Stomach (tissue), 9 donors: Measurements from ENCODE around the gene DPYD. TPM values are rescaled to one million over a fixed set of nuclear protein-coding genes. Genes with fewer than 3 reads are reported as not detected.
A peak's percentile ranks its signal among the peaks of the same experiment; 100 is the strongest.

Source experiments
- DNase-seq, 2 donors: peaks; one replicate each; pipeline versions ENCODE4 v3.0.0 to v3.0.0-alpha.2; 2013 to 2019
- H3K27ac ChIP-seq, 5 donors: fragments of 200-600 bp in 4 of 5; sonication (generic) in 4 of 5; one replicate each; pipeline ENCODE4 v1.5.1; 2013 to 2019; ENCODE audit warnings: mild to moderate bottlenecking in 1 of 5, moderate library complexity in 1 of 5
- H3K27me3 ChIP-seq, 3 donors: fragments of 200-600 bp; sonication (generic); one replicate each; pipeline ENCODE4 v1.5.1; 2017 to 2019; ENCODE audit warnings: mixed run types in 1 of 3
- H3K36me3 ChIP-seq, 4 donors: fragments of 200-600 bp; sonication (generic); 1 replicate in 3 of 4; 2 replicates in 1 of 4; pipeline ENCODE4 v1.5.1; 2016 to 2019
- H3K4me1 ChIP-seq, 4 donors: fragments of 200-600 bp; sonication (generic); one replicate each; pipeline ENCODE4 v1.5.1; 2016 to 2019
- H3K4me3 ChIP-seq, 4 donors: fragments of 200-600 bp; sonication (generic) in 3 of 4; one replicate each; pipeline ENCODE4 v1.5.1; 2016 to 2019; ENCODE audit warnings: mild to moderate bottlenecking in 1 of 4
- H3K9me3 ChIP-seq, 4 donors: fragments of 200-600 bp; sonication (generic); one replicate each; pipeline ENCODE4 v1.5.1; 2016 to 2019
- CTCF ChIP-seq, 7 experiments: fragments of 450-650 bp in 4 of 7; fragments of 200-600 bp in 3 of 7; sonication (generic) in 3 of 7; IDR thresholded peaks; one replicate each; pipeline ENCODE4 v1.5.1; 2016 to 2019; ENCODE audit warnings: antibody characterized with exemption in 7 of 7, control low read depth in 2 of 7, mild to moderate bottlenecking in 1 of 7
- EP300 ChIP-seq: sonication (generic); formaldehyde crosslinking; IDR thresholded peaks from one replicate; pipeline ENCODE4 v1.6.1; 2017; ENCODE audit warnings: antibody characterized with exemption
- POLR2A ChIP-seq, 4 donors: fragments of 450-650 bp; IDR thresholded peaks; one replicate each; pipeline ENCODE4 v1.6.1; 2016; ENCODE audit warnings: antibody characterized with exemption in 4 of 4, control low read depth in 2 of 4, mild to moderate bottlenecking in 1 of 4, moderate library complexity in 1 of 4
- POLR2AphosphoS5 ChIP-seq, 3 donors: sonication (generic); formaldehyde crosslinking; IDR thresholded peaks; one replicate each; pipeline ENCODE4 v1.6.1; 2016; ENCODE audit warnings: antibody characterized with exemption in 3 of 3
- WGBS, 5 donors: extraction: QIAGEN DNeasy Blood & Tissue Kit in 3 of 5; methylation state at CpG; one replicate each; pipeline versions ENCODE4 v1.1.5 to v1.1.7; 2013 to 2018; 5-methylcytosine and 5-hydroxymethylcytosine counted together
- intact Hi-C: fragments of 100-400 bp; cut with DNase I; formaldehyde crosslinking; loops from one replicate; pipeline ENCODE4 v1.15.1; 2023; ENCODE audit warnings: low total_unique reads
- polyA plus RNA-seq, 3 donors: library from polyadenylated mRNA; stranded (reverse); fragments of 200-250 nt; gene quantifications; one replicate each; pipeline ENCODE4 v1.2.3, GENCODE V29; 2013
- total RNA-seq, 5 donors: library from RNA; depleted of rRNA; stranded (reverse); fragments of >200 nt; gene quantifications; one replicate each; pipeline versions ENCODE4 v1.1.0 to v1.2.3, GENCODE V29; 2014 to 2016
- donor health status: healthy with polysubstance abuse.
- donor health status: Bipolar disorder and iron deficiency.
- donor health status: healthy.

The DPYD gene
- total and polyA plus RNA-seq, 8 donors: 7.5 to 58.2 (median 18.2) TPM

- Histone ChIP-seq H3K9me3 (peaks cover 0 to 5% (median 0%) of the 10 kb centered on the region in 4 donors), H3K4me1 (peaks cover 0 to 22% (median 9%) of the 10 kb centered on the region in 4 donors), H3K27ac (no peak overlapping the region), H3K36me3 (no peaks in the 10 kb centered on the region), H3K27me3 (no peaks in the 10 kb centered on the region), H3K4me3 (no peak overlapping the region)
- intact Hi-C loops: no loop called here
- WGBS, 5 donors: 32 to 49% (median 41%) methylated on average over 3 of the region's 3 CpGs
- TF ChIP-seq EP300 (no peak), POLR2A (IDR thresholded peaks at IDR 0.05) (no peak), POLR2AphosphoS5 (IDR thresholded peaks at IDR 0.05) (no peak), CTCF (IDR thresholded peaks at IDR 0.05) (no peak)
- peak in 1 of 2 donors; percentile 18 for DNase-seq
Measured at GRCh38 chr1:97270508-97271307, 650.1 kb downstream of the DPYD start.

GRCh38 chr1:97265630-97266029 lies 655.2 kb downstream of the DPYD start:
- DNase-seq: no peak
- Histone ChIP-seq H3K36me3 (no peaks in the 10 kb centered on the region), H3K4me1 (peaks cover 0 to under 1% (median 0%) of the 10 kb centered on the region in 4 donors), H3K27me3 (no peaks in the 10 kb centered on the region), H3K4me3 (no peak overlapping the region), H3K9me3 (peaks cover 0 to 5% (median 0%) of the 10 kb centered on the region in 4 donors), H3K27ac (no peak overlapping the region)
- intact Hi-C loops: no loop called here
- TF ChIP-seq POLR2A (IDR thresholded peaks at IDR 0.05): no peak
- TF ChIP-seq POLR2AphosphoS5 (IDR thresholded peaks at IDR 0.05): no peak
- TF ChIP-seq CTCF (IDR thresholded peaks at IDR 0.05): no peak
- TF ChIP-seq EP300: no peak

- WGBS, 5 donors: 26 to 68% (median 45%) methylated on average over 1 of the region's 1 CpG
- DNase-seq: no peak
- H3K4me3 ChIP-seq: no peak overlapping the region
- H3K9me3 ChIP-seq: peaks cover 0 to 5% (median 0%) of the 10 kb centered on the region in 4 donors
- no peaks in the 10 kb centered on the region for H3K4me1 ChIP-seq
- TF ChIP-seq POLR2AphosphoS5 (IDR thresholded peaks at IDR 0.05): no peak
- TF ChIP-seq CTCF (IDR thresholded peaks at IDR 0.05): no peak
- intact Hi-C loops: no loop called here
- no peak overlapping the region for H3K27ac ChIP-seq
- no peaks in the 10 kb centered on the region for H3K27me3 ChIP-seq
- no peaks in the 10 kb centered on the region for H3K36me3 ChIP-seq
Measured at GRCh38 chr1:97262842-97263241, 658.0 kb downstream of the DPYD start.

- Histone ChIP-seq H3K9me3 (no peaks in the 10 kb centered on the region), H3K27ac (no peak overlapping the region), H3K36me3 (no peaks in the 10 kb centered on the region), H3K27me3 (no peaks in the 10 kb centered on the region), H3K4me3 (no peak overlapping the region), H3K4me1 (no peaks in the 10 kb centered on the region)
- 78 to 94% (median 88%) methylated on average over 1 of the region's 1 CpG for whole genome bisulfite sequencing, 5 donors
- intact Hi-C loops: no loop called here
- DNase-seq: no peak
- no peak for TF ChIP-seq POLR2AphosphoS5 (IDR thresholded peaks at IDR 0.05)
- no peak for TF ChIP-seq CTCF (IDR thresholded peaks at IDR 0.05)
- no peak for TF ChIP-seq EP300
- no peak for TF ChIP-seq POLR2A (IDR thresholded peaks at IDR 0.05)
Measured at GRCh38 chr1:97258597-97258996, 662.2 kb downstream of the DPYD start.
